Left ventricle myocardium inferior (tissue), 1 donor: Measurements from ENCODE around the gene SH3TC1. TPM values are rescaled to one million over a fixed set of nuclear protein-coding genes. Genes with fewer than 3 reads are reported as not detected.

Experiments
- DNase-seq: peaks from one replicate; pipeline ENCODE4 v3.0.0-alpha.2; 2020
- H3K27ac ChIP-seq: fragments of 200-600 bp; replicated peaks from 2 replicates; pipeline ENCODE4 v1.8.0; 2021
- H3K27me3 ChIP-seq: fragments of 200-600 bp; 2 replicates; pipeline ENCODE4 v1.8.0; 2021; ENCODE audit warnings: low read depth
- H3K36me3 ChIP-seq: fragments of 200-600 bp; 2 replicates; pipeline ENCODE4 v1.8.0; 2021
- H3K4me1 ChIP-seq: fragments of 200-600 bp; 2 replicates; pipeline ENCODE4 v1.8.0; 2021
- H3K4me3 ChIP-seq: fragments of 200-600 bp; 2 replicates; pipeline ENCODE4 v1.8.0; 2021; ENCODE audit warnings: mild to moderate bottlenecking, moderate library complexity
- H3K9me3 ChIP-seq: fragments of 200-600 bp; replicated peaks from 2 replicates; pipeline ENCODE4 v1.8.0; 2021
- CTCF ChIP-seq: fragments of 200-600 bp; IDR thresholded peaks from 2 replicates; pipeline ENCODE4 v1.8.0; 2021; ENCODE audit warnings: antibody characterized with exemption, mild to moderate bottlenecking, borderline replicate concordance
- intact Hi-C: fragments of 100-400 bp; cut with micrococcal nuclease; formaldehyde crosslinking; loops from one replicate; pipeline ENCODE4 v1.11.0; 2022
- total RNA-seq: library from RNA; stranded (reverse); fragmentation: NEBNext Ultra II Directional; extraction: Animal tissue kit (Norgen Biotek cat#: 25700); gene quantifications from one replicate; pipeline ENCODE4 v1.2.1, GENCODE V29; 2021
- donor health status: DM: no; HTN: yes; CAD: no; lungs with severe emphysema.

The SH3TC1 gene
- total RNA-seq, 1 donor from 2014 or later: 13.6 TPM

- Histone ChIP-seq H3K4me1 (peaks cover 97% of the 10 kb centered on the region), H3K9me3 (no peaks in the 10 kb centered on the region), H3K27me3 (no peaks in the 10 kb centered on the region), H3K36me3 (peaks cover under 1% of the 10 kb centered on the region), H3K27ac (peak overlapping the region; percentile 86), H3K4me3 (no peak overlapping the region)
- DNase-seq: peak; percentile 38
- no peak for TF ChIP-seq CTCF
- intact Hi-C loops: no loop called here
Measured at GRCh38 chr4:8278421-8279287, 79.6 kb downstream of the SH3TC1 start.

GRCh38 chr4:8279321-8280157, 80.4 kb downstream of the SH3TC1 start:
- peaks cover 3% of the 10 kb centered on the region for H3K36me3 ChIP-seq
- TF ChIP-seq CTCF: no peak
- H3K4me1 ChIP-seq: peaks cover 97% of the 10 kb centered on the region
- peak overlapping the region; percentile 86 for H3K27ac ChIP-seq
- H3K4me3 ChIP-seq: no peak overlapping the region
- H3K27me3 ChIP-seq: no peaks in the 10 kb centered on the region
- intact Hi-C loops: no loop called here
- DNase-seq: peak; percentile 11
- no peaks in the 10 kb centered on the region for H3K9me3 ChIP-seq

GRCh38 chr4:8280158-8280875, 81.2 kb downstream of the SH3TC1 start:
- no peak overlapping the region for H3K4me3 ChIP-seq
- intact Hi-C loops: no loop called here
- H3K27ac ChIP-seq: peak overlapping the region; percentile 66
- no peak for TF ChIP-seq CTCF
- DNase-seq: peak; percentile 9
- no peaks in the 10 kb centered on the region for H3K9me3 ChIP-seq
- H3K4me1 ChIP-seq: peaks cover 97% of the 10 kb centered on the region
- H3K27me3 ChIP-seq: no peaks in the 10 kb centered on the region
- H3K36me3 ChIP-seq: peaks cover 3% of the 10 kb centered on the region

- H3K4me1 ChIP-seq: peaks cover 97% of the 10 kb centered on the region
- no peak overlapping the region for H3K4me3 ChIP-seq
- no peaks in the 10 kb centered on the region for H3K27me3 ChIP-seq
- TF ChIP-seq CTCF: no peak
- peak overlapping the region; percentile 66 for H3K27ac ChIP-seq
- H3K9me3 ChIP-seq: no peaks in the 10 kb centered on the region
- peak; percentile 5 for DNase-seq
- intact Hi-C loops: no loop called here
- peaks cover 3% of the 10 kb centered on the region for H3K36me3 ChIP-seq
Measured at GRCh38 chr4:8280876-8281440, 81.9 kb downstream of the SH3TC1 start.

GRCh38 chr4:8281519-8282133, 82.5 kb downstream of the SH3TC1 start:
- Histone ChIP-seq H3K36me3 (peaks cover 3% of the 10 kb centered on the region), H3K27ac (peak overlapping the region; percentile 66), H3K27me3 (no peaks in the 10 kb centered on the region), H3K9me3 (no peaks in the 10 kb centered on the region), H3K4me3 (no peak overlapping the region), H3K4me1 (peaks cover 94% of the 10 kb centered on the region)
- no peak for TF ChIP-seq CTCF
- intact Hi-C loops: no loop called here
- peak; percentile 81 for DNase-seq
